ENCODE measurements around the gene GSTA1.

GSTA1 gene

DNA sequence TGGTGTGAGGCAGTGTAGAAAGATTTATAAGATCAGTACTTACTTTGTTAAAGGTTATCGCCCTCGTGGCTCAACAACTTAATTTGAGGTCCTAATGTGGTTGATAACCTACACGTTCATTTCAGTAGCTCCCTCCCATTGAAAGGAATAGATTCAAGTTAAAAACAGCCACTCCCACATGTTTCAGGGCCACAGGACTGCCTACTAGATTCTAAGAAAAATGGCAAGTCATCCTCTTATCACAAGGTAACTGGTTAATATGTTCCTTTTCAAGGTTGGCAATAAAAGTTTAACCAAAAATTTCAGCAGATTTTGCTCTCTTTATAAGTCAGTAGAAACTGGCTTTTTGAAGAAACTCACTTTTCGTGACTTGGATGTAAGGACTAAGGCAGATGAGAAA is 57.4 kb downstream of the GSTA1 start:
- Histone ChIP-seq H3K9ac (ENCODE audit: insufficient read length, low read depth) (no peak overlapping the region), H3K4me1 (ENCODE audit: insufficient read depth, insufficient read length) (no peaks in the 10 kb centered on the region), H3K36me3 (ENCODE audit: insufficient read depth, insufficient read length, low read length) (no peaks in the 10 kb centered on the region), H3K9me3 (ENCODE audit: insufficient read depth, low read length) (no peaks in the 10 kb centered on the region), H3K27me3 (ENCODE audit: insufficient read depth, insufficient read length) (no peaks in the 10 kb centered on the region), H3K4me3 (ENCODE audit: insufficient read length, low read depth) (no peak overlapping the region)
- TF ChIP-seq YY1 (IDR thresholded peaks at IDR 0.05; ENCODE audit: insufficient read depth, insufficient read length): no peak
- no peak for TF ChIP-seq ZNF274 (IDR thresholded peaks at IDR 0.05; ENCODE audit: low read depth, low read length)
- TF ChIP-seq SUZ12 (IDR thresholded peaks at IDR 0.05; ENCODE audit: extremely low read depth, insufficient read depth, insufficient read length): no peak
- DNase-seq (ENCODE audit: low read depth, low spot score): no peak

DNA sequence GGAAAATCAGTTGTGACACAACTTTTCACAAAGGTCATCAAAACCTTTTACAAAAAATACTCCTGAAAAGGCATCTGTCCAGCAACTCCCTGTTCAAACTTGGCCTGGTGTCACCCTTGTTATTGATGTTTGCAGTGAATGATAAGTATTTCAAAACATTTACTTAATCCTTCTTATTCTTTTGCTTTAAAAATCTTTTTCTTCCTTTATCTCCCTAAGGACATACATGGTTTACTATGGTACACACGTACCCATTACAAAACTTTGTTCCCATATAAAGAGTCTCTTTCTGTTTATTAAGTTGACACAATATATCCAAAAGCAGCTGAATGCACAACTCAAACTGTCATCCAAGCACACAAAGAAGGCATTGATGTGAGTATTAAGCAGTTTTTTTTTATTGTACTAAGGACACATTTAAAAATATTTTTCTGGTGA is 57.8 kb downstream of the GSTA1 start:
- H3K27me3 ChIP-seq (ENCODE audit: insufficient read depth, insufficient read length): no peaks in the 10 kb centered on the region
- no peaks in the 10 kb centered on the region for H3K9me3 ChIP-seq (ENCODE audit: insufficient read depth, low read length)
- DNase-seq (ENCODE audit: low read depth, low spot score): no peak
- H3K4me1 ChIP-seq (ENCODE audit: insufficient read depth, insufficient read length): no peaks in the 10 kb centered on the region
- no peaks in the 10 kb centered on the region for H3K36me3 ChIP-seq (ENCODE audit: insufficient read depth, insufficient read length, low read length)
- TF ChIP-seq SUZ12 (IDR thresholded peaks at IDR 0.05; ENCODE audit: extremely low read depth, insufficient read depth, insufficient read length) (no peak), YY1 (IDR thresholded peaks at IDR 0.05; ENCODE audit: insufficient read depth, insufficient read length) (no peak), ZNF274 (IDR thresholded peaks at IDR 0.05; ENCODE audit: low read depth, low read length) (no peak)
- H3K9ac ChIP-seq (ENCODE audit: insufficient read length, low read depth): no peak overlapping the region
- H3K4me3 ChIP-seq (ENCODE audit: insufficient read length, low read depth): no peak overlapping the region

DNA sequence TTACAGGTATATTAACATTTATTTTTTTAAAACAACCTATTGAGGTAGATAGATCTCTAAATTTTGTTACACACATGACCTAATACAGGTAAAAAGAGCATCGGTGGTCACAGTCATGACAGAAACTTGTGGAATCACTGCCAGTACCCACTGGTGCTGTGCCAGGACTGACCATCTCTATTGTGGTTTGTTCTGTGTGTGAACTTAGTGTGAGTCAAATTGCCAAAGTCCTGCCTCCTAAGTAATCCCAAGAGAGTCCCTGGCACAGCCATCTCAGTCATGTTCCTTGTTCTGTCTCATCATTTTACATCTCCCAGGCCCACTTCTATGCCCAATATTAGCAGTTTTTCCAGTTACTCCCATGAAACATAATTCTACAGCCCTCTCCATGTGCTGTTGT is 61.7 kb downstream of the GSTA1 start:
- H3K4me3 ChIP-seq (ENCODE audit: insufficient read length, low read depth): no peak overlapping the region
- no peaks in the 10 kb centered on the region for H3K9me3 ChIP-seq (ENCODE audit: insufficient read depth, low read length)
- no peaks in the 10 kb centered on the region for H3K36me3 ChIP-seq (ENCODE audit: insufficient read depth, insufficient read length, low read length)
- DNase-seq (ENCODE audit: low read depth, low spot score): no peak
- H3K4me1 ChIP-seq (ENCODE audit: insufficient read depth, insufficient read length): no peaks in the 10 kb centered on the region
- TF ChIP-seq ZNF274 (IDR thresholded peaks at IDR 0.05; ENCODE audit: low read depth, low read length): no peak
- no peak for TF ChIP-seq YY1 (IDR thresholded peaks at IDR 0.05; ENCODE audit: insufficient read depth, insufficient read length)
- no peak for TF ChIP-seq SUZ12 (IDR thresholded peaks at IDR 0.05; ENCODE audit: extremely low read depth, insufficient read depth, insufficient read length)
- no peaks in the 10 kb centered on the region for H3K27me3 ChIP-seq (ENCODE audit: insufficient read depth, insufficient read length)
- no peak overlapping the region for H3K9ac ChIP-seq (ENCODE audit: insufficient read length, low read depth)

Measured in NT2/D1 (cell line).